Stimulated activated CD4-positive, alpha-beta T cell treated with anti-CD3 and anti-CD28 coated beads, Interleukin-15, amount 100 ng/mL, for 24 hours (primary cell): Measurements from ENCODE around the gene DFFB.
A peak's percentile ranks its signal among the peaks of the same experiment; 100 is the strongest.
"Not testable (repeated sequence)": the region's sequence is repeated elsewhere in the genome, so short reads cannot be mapped to it uniquely, and the experiment has no call there.

Source experiments
- DNase-seq: peaks from one replicate; pipeline ENCODE4 v3.0.0-alpha.2; 2020

The DFFB gene

DNA sequence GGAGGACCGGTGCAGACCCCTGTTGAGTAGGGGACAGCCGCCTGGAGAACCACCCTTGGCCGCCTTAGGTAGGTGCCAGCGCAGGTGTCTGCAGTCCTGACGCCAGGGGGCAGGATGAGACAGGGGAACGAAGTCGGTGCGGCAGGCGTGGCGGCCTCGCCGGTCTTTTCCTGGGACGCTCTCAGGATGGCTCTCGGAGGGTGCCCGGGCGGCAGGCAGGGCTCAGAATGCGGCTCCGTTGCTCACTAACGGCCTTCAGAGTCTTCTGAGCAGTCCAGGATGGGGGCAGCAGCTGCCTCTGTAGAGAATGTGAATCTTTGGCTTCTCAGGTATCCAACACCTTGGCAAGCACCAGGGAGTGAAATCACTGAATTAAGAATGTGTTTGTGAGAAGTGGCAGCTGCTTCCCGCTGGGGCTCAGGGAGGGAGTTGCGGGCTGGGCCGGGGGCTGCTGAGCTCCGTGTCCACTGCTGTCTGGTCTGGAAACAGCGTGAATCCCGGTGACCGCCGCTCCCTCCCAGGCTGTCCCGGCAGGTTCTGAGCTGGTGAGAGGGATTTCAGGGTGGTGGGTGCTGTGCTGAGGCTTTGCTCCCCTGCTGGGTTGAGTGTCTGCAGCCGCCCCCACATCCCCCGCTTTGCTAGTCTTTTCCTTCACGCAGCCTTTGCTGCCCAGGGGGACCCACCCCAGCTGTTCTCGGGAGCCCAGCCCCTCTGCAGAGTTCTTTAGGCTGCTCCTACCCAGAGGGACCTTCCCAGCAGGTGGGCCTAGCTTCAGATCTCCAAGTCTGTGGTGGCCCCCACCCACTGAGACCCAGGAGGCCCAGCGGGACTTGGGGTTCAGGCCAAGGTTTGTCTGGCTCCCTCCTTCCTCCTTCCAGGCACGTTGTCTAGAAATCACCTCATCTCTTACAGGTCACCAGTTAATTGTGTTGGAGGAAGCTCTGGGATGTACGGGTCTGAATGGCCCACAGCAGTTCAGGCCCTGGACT lies 53.9 kb downstream of the DFFB start:
- peak; percentile 87 for DNase-seq

DNA sequence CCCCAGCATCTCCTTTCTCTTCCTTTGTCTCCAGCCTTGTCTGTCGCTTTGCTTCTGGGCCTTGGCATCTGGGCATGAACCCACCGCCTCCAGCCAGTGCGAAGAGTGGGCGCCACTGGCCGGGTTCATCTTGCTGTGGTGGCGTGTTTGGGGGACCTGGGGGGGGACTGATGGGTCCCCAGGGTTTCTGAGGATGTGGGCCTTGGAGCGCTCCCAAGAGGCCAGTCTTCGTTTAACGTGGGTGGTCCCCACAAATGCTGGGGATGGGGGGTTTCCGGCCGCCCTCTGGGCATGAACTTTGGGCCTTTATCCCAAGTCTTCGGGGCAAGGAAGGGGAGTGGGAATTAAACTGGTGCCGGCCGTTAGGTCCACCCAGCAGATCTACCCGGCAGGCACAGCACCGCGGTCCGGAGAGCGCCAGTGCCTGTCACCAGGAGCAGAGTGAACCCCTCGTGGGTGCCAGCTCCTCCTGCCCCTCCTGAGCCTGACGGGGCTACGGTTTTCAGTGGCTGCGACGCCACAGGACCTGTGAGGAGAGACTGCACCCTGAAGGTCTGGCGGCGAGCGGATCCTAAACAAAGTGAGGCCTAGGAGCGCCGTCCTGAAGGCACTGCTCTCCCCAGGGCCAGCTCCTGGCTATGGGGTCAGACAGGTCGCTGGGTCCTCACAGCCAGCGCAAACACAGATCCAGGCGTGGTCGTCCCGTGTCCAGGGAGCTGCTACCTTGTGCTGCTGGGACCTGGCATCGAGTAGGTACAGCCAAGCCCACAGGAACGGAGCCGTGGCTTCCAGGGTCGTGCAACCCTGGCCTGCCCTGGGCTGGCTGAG lies 54.9 kb downstream of the DFFB start:
- no peak for DNase-seq

DNA sequence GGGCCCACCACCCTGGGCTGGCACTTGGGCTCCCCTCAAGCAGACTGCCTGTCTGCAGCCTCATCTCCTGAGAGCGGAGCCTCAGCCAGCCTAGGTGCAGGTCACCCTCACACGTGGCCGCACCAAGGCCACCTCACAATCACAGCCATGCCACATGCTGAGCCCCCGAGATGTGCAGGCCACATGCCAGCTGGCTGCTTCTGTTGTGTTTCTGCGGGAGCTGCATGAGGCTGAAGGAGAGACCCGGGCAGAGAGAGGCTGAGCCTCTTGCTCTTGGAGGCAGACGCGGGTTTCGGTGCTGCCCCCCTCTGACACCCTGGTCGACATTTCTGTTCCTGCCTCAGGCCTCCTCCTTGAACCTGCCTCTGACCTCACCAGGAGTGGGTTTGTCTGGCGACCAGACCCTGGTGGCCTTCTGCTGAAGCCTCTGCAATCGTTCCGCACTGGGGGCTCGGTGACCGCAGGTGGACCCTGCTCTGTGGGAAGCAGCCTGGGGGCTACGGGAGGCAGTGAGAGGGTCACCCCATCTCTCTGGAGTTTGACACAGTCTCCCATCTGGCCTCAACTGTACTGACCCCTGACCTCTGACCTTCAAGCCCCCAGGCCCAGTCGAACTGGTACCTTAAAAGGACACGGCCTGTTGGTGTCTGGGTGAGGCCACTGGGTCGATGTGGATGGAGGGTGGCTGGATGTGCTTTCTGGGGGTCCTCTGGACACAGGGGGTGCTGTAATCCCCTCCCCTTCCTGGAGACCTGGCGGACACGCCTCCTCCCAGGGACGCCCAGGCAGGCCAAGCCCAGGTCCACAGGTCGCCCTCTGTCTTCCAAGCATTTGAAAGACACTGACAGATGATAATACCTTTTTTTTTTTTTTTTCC lies 55.8 kb downstream of the DFFB start:
- DNase-seq: no peak

- DNase-seq: no peak
Observed at GRCh38 chr1:3914331-3914851, 57.1 kb downstream of the DFFB start.

GRCh38 chr1:3914911-3915310 lies 57.6 kb downstream of the DFFB start:
- no peak for DNase-seq

DNA sequence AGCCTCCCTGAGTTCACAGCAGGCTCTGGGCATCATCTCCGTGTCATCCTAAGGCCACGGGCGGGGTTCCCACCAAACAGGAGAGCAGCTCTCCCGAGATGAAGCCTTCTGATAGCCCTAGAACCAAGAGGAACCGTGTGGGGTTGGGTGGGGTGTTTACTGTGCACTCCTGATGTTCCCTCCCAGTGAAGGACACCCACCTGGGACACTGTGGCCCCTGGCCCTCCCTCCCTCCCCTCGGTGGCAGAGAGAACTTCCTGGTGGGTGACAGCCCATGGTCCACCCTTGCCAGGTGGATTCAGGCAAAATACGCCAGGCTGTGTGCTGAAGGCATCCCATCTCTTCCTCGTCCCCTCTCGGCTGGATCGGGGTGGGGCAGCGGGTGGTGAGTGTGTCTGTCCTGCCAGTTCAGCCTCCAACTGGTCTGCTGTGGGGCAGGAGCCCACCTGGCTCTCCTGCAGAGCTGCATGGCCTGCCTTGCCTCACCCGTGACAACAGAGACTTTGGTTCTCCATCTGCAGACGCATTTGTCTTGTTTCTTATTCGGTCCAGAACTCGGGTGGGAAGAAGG lies 58.4 kb downstream of the DFFB start:
- no peak for DNase-seq

DNA sequence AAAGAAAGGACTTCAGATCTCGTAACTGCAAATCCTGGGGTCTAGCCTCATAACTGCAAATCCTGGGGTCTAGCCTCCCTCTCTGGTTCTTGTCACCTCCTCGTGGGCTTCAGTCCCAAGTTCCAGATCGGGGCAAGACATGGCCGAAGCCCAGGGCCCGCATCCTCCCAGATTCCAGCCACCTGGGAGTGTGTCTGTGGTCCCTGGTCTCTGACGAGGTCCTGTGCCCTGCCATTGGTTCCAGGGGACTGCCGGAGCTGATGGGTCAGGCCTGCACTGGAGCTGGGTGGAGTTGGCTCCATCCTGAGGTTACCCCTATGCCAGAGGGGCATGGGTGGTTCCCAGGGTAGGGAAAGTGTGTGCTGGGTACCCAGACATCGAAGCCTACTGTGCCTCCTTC lies 60.5 kb downstream of the DFFB start:
- no peak for DNase-seq

DNA sequence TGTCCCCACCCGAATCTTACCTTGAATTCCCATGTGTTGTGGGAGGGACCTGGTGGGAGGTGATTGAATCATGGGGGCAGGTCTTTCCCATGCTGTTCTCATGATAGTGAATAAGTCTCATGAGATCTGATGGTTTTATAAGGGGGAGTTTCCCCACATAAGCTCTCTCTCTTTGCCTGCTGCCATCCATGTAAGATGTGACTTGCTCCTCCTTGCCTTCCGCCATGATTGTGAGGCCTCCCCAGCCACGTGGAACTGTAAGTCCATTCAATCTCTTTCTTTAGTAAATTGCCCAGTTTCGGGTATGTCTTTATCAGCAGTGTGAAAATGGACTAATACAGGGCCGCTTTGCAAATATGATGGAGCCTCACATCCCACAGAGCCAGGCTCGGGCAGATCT lies 61.1 kb downstream of the DFFB start:
- not testable (repeated sequence) for DNase-seq

GRCh38 chr1:3918966-3919611 lies 61.8 kb downstream of the DFFB start:
- no peak for DNase-seq

DNA sequence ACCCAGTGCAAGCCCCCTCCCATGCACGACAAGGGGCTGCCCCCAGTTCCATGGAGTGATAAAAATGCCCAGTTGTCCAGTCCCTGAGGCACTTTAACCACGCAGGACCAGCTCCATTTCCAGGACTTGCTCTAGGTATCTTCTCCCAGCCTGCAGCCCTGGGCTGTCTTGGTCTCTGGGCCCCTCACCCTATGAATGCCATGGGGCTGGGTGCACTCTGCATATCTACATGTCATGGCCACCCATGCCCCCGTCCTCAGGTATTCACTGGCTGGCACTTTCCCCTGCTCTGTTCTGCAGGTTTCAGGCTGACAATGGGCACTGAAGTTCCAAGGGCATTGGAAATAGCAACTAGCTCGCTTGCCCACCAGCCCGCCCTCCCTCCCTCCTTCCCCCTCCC lies 62.4 kb downstream of the DFFB start:
- no peak for DNase-seq

- no peak for DNase-seq
Observed at GRCh38 chr1:3921765-3922164, 64.5 kb downstream of the DFFB start.

GRCh38 chr1:3922201-3922725 lies 65.0 kb downstream of the DFFB start:
- DNase-seq: peak; percentile 18

DNA sequence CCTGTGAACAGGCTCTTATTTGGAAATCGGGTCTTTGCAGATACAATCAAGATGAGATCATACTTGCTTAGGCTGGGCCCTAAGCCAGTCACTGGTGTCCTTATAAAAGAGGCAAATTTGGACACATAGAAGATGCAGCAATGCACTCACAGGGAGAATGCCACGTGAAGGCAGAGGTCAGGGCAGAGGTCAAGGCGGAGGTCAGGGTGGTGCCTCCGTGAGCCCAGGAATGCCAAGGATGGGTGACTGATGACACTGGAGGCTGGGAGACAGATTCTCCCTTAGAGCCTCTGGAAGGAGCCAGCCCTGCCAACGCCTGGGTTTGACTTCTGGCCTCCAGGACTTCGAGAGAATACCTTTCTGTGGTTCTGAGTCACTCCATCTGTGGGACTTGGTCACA lies 65.6 kb downstream of the DFFB start:
- DNase-seq: no peak

DNA sequence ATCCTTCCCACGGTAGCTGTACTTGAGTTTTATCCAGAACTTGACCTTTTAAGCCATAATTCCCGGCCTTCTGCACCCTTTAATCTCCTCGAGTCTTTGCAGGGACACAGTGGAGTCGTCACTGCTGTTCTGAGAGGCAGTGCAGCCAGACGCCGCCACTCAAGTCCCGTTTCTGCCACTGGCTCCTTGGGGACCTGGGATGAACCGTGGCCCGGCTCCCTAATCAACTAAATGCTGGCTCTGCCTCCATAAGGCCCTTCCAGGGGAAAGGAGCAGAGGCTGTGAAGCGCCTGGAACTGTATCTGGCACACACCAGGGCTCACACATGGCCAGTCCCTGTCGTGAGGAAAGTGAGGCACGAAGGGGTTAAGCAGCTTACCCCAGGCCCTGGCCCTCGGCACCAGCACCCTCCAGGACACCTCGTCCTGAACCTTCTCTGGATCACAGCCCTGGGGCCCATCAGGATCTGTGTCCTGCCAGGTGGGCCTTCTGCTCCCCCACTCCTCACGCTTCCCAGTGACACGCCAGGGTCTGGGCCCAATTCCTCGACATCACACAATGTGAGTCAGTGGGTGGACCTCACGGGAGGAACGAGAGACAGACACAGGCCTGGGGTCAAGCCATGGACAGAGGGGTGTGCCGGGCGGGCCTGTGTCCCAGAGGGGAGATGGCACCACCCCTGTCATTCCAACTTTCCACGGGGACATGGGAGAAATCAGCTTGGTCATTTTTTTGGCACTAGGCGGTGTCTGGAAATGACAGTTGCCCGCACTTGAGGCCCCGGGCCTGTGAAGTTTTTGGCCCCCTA lies 66.3 kb downstream of the DFFB start:
- no peak for DNase-seq

DNA sequence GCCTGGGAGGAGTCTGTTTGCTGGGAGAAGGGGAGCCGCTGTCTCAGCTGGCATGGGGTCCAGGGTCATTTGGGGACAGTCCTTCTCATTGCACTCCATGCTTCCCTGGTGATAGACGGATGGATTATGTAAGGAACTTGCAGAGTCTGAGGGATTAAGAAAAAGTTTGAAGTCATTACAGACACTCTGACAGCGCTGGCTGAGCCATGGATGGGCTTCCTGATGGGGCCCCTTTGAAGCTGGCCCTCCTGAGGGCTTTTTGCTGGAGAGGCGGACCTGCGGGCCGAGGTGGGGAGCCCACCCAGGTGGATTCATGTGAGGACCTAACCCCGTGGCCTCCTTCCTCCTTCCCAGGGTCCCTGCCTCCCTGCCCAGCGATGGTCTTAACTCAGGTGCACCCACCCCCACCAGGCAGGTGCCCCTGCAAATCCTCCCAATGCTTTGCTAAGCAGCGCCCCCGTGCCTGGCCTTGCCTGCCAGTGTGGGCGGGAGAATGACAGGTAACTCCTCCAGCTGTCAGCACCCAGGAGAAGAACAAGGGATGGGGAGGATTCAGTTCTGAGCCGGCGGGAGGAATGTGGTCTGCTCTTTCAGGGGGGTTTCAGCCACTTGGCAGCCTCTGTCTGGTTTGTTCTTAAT lies 67.0 kb downstream of the DFFB start:
- no peak for DNase-seq

DNA sequence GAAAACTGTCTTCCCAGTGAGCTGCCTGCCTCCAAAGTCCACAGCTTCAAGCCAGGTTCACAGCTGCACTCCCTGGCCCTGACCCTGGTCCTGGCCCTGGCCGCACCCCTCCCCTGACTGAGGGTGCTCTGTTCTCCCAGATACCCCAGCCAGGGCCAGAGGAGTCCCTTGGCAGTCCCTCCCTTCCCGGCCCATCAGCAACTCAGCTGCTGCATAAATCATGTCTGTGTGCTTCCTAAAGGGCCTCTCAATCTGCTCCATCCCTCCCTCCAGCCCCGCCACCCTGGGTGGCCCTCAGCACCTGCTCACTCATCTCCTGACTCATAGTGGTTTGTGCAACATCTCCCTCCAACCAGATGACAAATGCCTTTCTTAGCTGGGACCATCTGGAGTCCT lies 67.5 kb downstream of the DFFB start:
- DNase-seq: no peak

DNA sequence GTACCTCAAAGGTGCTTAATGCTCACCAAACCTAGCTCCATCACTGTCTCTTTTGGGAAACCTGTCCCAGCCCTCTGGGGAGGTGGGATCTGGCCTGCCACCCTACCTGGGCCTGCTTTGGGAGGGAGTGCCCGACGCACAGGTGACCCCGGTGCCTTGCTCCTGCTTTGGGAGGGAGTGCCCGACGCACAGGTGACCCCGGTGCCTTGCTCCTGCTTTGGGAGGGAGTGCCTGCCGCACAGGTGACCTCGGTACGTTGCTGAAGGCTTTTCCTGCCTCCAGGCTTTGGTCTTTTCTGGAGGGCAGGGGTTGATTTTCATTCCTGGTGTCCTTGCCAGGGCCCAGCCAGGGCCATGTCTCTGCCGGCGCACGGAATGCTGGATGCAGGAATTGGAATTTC lies 68.0 kb downstream of the DFFB start:
- DNase-seq: no peak

DNA sequence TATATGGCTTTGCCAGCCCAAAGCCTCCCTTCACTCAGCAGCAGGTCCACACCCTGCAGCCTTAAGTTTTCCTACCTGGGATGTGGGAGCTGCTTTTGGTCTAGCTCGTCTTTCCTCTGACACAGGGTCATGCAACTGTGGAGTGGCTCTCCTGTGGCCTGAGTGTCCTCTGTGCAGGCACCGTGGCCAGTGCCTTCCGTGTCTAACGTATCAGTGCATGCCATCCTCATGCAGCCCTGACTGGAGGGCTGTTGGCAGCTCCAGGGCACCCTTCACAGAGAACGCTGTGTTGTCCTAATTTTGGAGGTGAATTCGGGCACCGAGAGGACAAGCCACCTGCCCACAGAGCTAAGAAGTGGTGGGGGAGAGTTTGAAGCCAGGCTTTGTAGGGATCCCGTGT lies 68.5 kb downstream of the DFFB start:
- no peak for DNase-seq

DNA sequence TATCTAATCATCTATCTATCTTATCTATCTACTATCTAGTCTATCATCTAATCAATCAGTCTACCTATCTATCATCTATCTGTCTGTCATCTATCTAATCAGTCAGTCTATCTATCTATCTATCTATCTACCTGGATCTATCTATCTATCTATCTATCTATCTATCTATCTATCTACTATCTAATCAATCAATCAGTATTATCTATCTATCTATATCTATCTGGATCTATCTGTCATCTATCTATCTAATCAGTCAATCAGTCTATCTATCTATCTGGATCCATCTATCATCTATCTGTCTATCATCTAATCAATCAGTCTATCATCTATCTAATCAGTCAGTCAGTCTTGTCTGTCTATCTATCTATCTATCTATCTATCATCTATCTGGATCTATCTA lies 69.7 kb downstream of the DFFB start:
- no peak for DNase-seq

DNA sequence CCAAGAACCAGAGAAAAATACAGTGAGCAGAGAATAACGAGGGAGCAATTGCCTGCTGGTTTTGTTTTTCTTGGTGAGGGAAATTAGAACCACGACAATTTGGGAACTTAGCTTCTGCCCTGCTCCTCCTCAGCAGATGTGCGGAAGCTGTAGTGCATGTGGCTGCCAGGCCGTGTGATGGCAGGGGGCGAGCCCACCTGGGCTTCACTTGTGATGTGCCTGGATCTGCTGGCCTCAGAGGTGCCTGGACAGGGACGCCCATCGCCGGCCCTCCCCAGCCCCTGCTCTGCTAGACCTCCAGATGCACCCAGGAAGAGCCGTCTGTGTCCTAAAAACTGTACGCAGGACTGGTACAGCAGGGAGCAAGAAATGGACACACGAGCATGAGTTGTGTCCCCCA lies 71.3 kb downstream of the DFFB start:
- no peak for DNase-seq
